Measurements from ENCODE around the gene ARMS2.

The ARMS2 gene

DNA sequence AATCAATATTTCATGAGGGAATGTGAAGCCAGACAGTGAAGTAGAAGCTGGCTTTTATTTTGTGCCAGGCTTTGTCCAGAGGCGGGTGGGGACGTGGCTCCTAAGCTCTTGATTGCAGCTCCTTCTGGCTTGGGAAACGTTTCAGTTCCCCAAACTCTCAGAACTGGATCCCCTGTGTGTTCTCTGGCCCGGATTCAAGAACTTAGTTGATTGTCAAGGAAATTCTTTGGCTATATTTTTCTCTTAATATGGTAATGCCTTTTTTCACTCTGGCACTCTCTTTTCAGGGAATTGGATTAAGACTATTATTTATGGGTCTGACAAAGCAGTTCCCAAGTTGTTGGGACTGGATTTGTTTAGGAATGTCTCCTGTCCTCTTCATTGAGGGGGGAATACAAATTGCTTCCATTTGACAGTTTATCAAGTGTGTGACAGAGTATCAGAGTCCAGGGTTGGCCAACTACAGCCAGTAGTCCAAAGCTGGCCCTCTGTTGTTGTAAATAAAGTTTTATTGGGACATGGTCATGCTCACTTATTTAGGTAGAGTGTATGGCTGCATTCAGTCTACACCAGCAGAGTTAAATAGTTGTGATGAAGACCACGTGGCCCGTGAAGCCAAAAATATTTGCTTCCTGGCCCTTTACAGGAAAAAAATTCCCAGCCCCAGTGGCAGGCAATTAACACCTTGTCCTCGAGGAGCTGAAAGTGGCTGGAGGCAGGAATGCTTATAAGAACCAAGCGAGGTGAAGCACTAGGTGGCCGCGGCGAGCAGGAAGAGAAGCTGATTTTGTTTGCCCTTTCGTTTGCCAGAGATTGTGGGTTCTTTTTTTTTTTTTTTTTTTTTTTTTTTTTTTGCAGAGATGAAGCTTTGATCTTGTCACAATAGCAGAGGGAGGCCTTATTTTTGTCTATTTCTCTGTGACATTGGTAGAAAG lies 41.2 kb downstream of the ARMS2 start:
- DNase-seq, result peak in 1 of 2 donors; percentile 28

- DNase-seq, result no peak
Observed at GRCh38 chr10:122497241-122497640, 42.8 kb downstream of the ARMS2 start.

DNA sequence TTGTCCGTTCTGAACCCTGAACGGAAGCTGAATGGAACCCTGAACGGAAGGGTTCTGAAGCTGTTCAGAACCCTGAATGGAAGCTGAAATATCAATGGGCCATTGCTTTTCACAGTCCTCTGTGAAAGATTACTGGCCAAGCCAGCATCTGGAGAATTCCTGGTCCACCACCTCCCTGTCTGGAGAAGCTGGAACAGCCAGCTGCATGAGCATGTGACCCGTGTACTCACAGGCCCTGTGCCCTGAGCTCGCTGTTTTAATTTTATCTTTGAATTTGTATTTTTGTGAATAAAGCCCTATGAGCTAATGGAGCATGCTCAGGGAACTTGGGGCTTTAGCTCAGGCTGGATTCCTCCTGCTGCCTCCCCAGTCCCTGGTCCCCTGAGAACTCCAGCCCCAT lies 44.1 kb downstream of the ARMS2 start:
- no peak for DNase-seq

GRCh38 chr10:122499012-122499411 lies 44.6 kb downstream of the ARMS2 start:
- no peak for DNase-seq

DNA sequence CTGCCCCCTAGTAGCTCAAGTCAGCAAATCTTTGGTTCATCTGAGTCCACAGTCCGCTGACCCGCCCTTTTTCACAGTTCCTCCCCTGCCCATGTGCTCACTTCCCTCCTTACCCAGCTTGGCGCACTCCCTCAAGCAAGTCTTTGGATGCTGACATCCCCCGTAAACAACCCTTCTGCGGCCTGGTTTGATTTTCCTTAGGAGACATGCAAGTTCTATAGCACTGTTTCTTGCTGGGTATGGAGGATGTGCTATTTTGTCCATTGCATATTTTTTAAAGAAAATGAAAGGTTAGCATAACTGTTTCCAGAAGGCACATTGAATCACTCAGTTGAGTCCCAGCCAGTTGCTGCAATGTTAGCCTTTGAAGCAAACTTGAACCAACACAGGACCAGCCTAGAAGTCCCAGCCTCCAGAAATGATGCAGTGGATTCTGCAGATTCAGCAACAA lies 45.1 kb downstream of the ARMS2 start:
- no peak for DNase-seq

DNA sequence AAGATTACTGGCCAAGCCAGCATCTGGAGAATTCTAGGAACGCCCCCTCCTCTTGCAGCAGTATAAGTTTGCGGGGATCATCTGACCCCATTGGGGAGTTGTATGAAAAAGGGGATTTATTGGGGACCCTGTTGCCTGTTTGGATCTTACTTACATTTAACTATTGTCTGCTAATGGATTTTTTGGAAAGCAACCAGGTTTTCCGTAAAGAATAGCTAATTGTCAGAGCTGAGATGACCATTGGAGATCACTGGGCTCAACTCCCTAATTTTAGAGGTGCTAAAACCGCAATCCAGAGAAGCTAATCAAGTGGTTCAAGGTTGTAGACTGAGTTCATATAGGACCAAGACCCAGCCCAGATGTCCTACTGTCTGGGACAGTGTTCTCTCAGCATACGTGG lies 45.7 kb downstream of the ARMS2 start:
- DNase-seq, result no peak

DNA sequence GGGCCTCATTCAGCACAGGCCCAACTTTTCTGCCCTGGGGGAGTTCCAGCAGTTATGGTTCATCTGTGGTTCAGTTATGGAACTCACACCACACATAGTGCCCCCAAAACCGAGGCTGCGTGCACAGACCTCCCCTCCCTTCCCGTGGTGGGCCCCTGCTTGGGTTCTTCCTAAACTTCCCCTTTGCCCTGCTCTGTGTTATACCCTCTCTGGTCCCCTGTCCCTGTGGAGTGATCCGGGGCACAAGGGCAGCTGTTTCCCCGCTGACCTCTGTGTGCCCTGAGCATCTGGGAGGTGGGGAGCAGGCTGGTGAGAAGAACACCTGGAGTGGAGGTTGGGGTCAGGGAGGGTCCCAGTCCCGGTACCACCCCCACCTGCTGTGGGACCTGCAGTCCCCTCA lies 46.3 kb downstream of the ARMS2 start:
- DNase-seq, result no peak

- DNase-seq, result no peak
Observed at GRCh38 chr10:122503012-122503411, 48.6 kb downstream of the ARMS2 start.

GRCh38 chr10:122503886-122504609 lies 49.6 kb downstream of the ARMS2 start:
- DNase-seq, result no peak

DNA sequence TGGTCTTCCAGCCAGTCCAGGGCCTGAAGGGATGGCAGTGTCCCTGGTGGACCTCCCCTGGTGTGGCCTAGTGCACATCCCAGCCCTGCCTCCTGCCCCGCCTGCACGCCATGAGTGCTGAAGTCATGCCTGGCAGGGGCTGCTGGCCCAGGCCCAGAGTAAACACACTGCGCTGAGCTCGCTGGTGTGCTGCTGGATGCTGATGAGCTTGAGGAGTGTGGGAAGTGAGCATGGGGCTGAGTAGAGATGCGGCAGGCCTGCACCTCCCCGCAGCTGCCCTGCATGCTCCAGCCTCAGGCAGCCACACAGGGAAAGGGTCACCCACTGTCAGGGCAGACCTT lies 50.1 kb downstream of the ARMS2 start:
- DNase-seq, result no peak

GRCh38 chr10:122505011-122505410 lies 50.6 kb downstream of the ARMS2 start:
- DNase-seq, result no peak

DNA sequence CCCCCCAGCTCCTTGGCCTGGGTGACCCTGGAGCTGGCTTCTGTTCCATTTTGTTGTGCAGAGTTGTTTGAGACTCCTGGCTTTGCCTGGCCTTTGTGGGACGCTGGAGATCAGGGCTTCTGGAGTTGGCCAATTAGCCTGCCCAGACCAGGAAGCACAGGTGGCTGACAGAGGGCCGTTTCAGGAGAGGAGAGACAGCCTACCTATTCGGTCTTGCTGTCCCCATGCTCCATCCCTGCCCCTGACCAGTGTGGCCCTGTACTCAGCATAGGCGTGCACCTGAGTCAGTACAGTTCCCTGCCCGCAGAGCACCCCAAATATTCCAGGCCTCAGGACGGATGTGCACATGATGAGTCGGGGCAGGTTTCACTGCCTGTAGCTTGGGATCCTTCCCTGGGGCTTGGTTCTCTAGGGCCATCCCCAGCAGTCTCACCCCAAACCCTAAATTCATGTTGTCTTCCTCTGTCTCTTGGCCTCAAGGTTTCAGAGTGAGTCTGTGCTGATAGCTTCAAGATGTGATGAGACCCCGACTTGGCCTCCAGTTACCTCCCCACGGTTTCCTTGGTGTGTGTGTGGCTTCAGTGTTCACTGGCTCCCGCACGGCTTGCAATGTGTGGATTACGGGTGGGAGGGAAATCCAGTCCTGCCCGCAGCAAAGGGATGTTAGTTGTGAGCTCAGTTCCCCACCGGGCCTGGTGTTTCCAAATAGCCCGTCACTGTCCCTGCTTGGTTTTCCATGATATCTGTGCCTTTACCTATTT lies 51.6 kb downstream of the ARMS2 start:
- DNase-seq, result no peak
